HCT116 (cell line): ENCODE data around the gene PSMD12. TPM values are rescaled to one million over a fixed set of nuclear protein-coding genes. Genes with fewer than 3 reads are reported as not detected.

Experiments used
- ATAC-seq: fragments of 200-7000 bp; cut with Tn5 transposase; 2 replicates; pipeline ENCODE4 v1.9.1; 2020; ENCODE audit warnings: mild to moderate bottlenecking, moderate library complexity
- BruUV-seq: library from RNA; stranded (reverse); fragments of 400-500 nt; replicated peaks from 2 replicates; lab custom pipeline; 2021; lab: Mats Ljungman, UMichigan
- CTCF ChIA-PET: fragments of 300-600 bp; sonication (Branson Sonifier 250); formaldehyde crosslinking; loops from one replicate; lab custom pipeline; 2021; ENCODE audit warnings: antibody characterized with exemption; lab: Charles Lee
- POLR2A ChIA-PET: fragments of 300-600, 350-600 bp; sonication (Branson Sonifier 250); formaldehyde crosslinking; loops from one replicate; lab custom pipeline; 2021; ENCODE audit warnings: antibody characterized with exemption; lab: Charles Lee
- RAD21 ChIA-PET, 2 experiments: fragments of 300-600 bp; sonication (Branson Sonifier 250); formaldehyde crosslinking; loops; one replicate each; lab custom pipeline; 2023; ENCODE audit warnings: low total read pairs in 2 of 2; ENCODE audit not compliant: uncharacterized antibody in 2 of 2, unreplicated experiment in 2 of 2, low non-redundant PET in 1 of 2; lab: Charles Lee
- DNase-seq: peaks from one replicate; pipeline ENCODE4 v3.0.0-alpha.2; 2010; ENCODE audit warnings: low read depth, low spot score
- H2AFZ ChIP-seq: fragments of 200-600 bp; shearing (Covaris generic), sonication (generic); 2 replicates; pipeline ENCODE4 v1.6.1; 2017; ENCODE audit warnings: low read depth, mixed run types, mixed read lengths, antibody characterized with exemption, low read length; ENCODE audit not compliant: poor library complexity, severe bottlenecking
- H3K27ac ChIP-seq: 2 replicates; pipeline ENCODE4 v1.5.1; 2012; ENCODE audit warnings: low read depth, low read length
- H3K27me3 ChIP-seq: fragments of 200-600 bp; sonication (generic); 2 replicates; pipeline ENCODE4 v1.6.1; 2016; ENCODE audit warnings: mixed run types, low read length, mixed read lengths; ENCODE audit not compliant: insufficient read depth
- H3K36me3 ChIP-seq, 2 experiments: fragments of 200-500 bp in 1 of 2; fragments of 200-600 bp in 1 of 2; sonication (Bioruptor generic) in 1 of 2; sonication (generic) in 1 of 2; 2 replicates each; pipeline versions ENCODE4 v1.5.1 to v1.6.1; 2014 to 2016; ENCODE audit warnings: low read length in 2 of 2, inconsistent platforms in 1 of 2, mixed read lengths in 1 of 2, mixed run types in 1 of 2; ENCODE audit not compliant: insufficient read depth in 2 of 2, control insufficient read depth in 1 of 2
- H3K4me1 ChIP-seq, 2 experiments: fragments of 200-600 bp in 1 of 2; sonication (generic) in 1 of 2; 2 replicates each; pipeline versions ENCODE4 v1.5.1 to v1.6.1; 2012 to 2017; ENCODE audit warnings: low read length in 2 of 2, inconsistent platforms in 1 of 2, mild to moderate bottlenecking in 1 of 2, mixed read lengths in 1 of 2, mixed run types in 1 of 2, moderate library complexity in 1 of 2; ENCODE audit not compliant: insufficient read depth in 2 of 2, control insufficient read depth in 1 of 2
- H3K4me2 ChIP-seq: fragments of 200-600 bp; sonication (generic); 2 replicates; pipeline ENCODE4 v1.6.1; 2017; ENCODE audit warnings: mixed run types, low read length, mixed read lengths
- H3K4me3 ChIP-seq, 2 experiments: fragments of 200-600 bp in 1 of 2; sonication (generic) in 1 of 2; replicated peaks in 1 of 2; 2 replicates each; pipeline ENCODE4 v1.5.1; 2011 to 2016; ENCODE audit warnings: low read length in 2 of 2, control low read depth in 1 of 2, low read depth in 1 of 2, mild to moderate bottlenecking in 1 of 2, mixed read lengths in 1 of 2, mixed run types in 1 of 2
- H3K79me2 ChIP-seq: fragments of 200-600 bp; sonication (generic); 2 replicates; pipeline ENCODE4 v1.6.1; 2017; ENCODE audit warnings: mild to moderate bottlenecking, mixed run types, low read length, moderate library complexity, mixed read lengths; ENCODE audit not compliant: insufficient read depth
- H3K9ac ChIP-seq: fragments of 200-600 bp; sonication (generic); 2 replicates; pipeline ENCODE4 v1.6.1; 2016; ENCODE audit warnings: low read length, mixed read lengths
- H3K9me2 ChIP-seq: fragments of 200-600 bp; sonication (generic), shearing (Covaris generic); 2 replicates; pipeline ENCODE4 v1.6.1; 2017; ENCODE audit warnings: mixed run types, mild to moderate bottlenecking, moderate library complexity; ENCODE audit not compliant: insufficient read depth
- H3K9me3 ChIP-seq, 2 experiments: fragments of 200-500 bp in 1 of 2; fragments of 200-600 bp in 1 of 2; sonication (Bioruptor generic) in 1 of 2; sonication (generic) in 1 of 2; 2 replicates each; pipeline ENCODE4 v1.6.1; 2014 to 2017; ENCODE audit warnings: low read length in 2 of 2, mixed read lengths in 2 of 2, inconsistent platforms in 1 of 2, low read depth in 1 of 2, mild to moderate bottlenecking in 1 of 2, mixed run types in 1 of 2, moderate library complexity in 1 of 2; ENCODE audit not compliant: control insufficient read depth in 1 of 2, insufficient read depth in 1 of 2
- H4K20me1 ChIP-seq: fragments of 200-600 bp; sonication (generic), shearing (Covaris generic); 2 replicates; pipeline ENCODE4 v1.6.1; 2017; ENCODE audit warnings: mixed run types, mild to moderate bottlenecking, moderate library complexity; ENCODE audit not compliant: insufficient read depth
- ATF3 ChIP-seq: IDR thresholded peaks from 2 replicates; pipeline ENCODE4 v1.6.1; 2012
- CEBPB ChIP-seq: IDR thresholded peaks from 2 replicates; pipeline ENCODE4 v1.6.1; 2012; ENCODE audit warnings: low read depth
- CTCF ChIP-seq, 3 experiments: fragments of 200-600 bp in 1 of 3; sonication (generic) in 1 of 3; IDR thresholded peaks in 2 of 3; conservative IDR thresholded peaks in 1 of 3; 2 replicates each; pipeline ENCODE4 v1.5.1; 2012 to 2017; ENCODE audit warnings: low read depth in 2 of 3, low read length in 2 of 3, antibody characterized with exemption in 1 of 3, borderline replicate concordance in 1 of 3, control low read depth in 1 of 3, mild to moderate bottlenecking in 1 of 3, mixed read lengths in 1 of 3, mixed run types in 1 of 3, moderate library complexity in 1 of 3; ENCODE audit not compliant: insufficient read depth in 1 of 3
- EGR1 ChIP-seq: IDR thresholded peaks from 2 replicates; pipeline ENCODE4 v1.6.1; 2012; ENCODE audit warnings: low read depth
- EZH2phosphoT487 ChIP-seq: fragments of 200-600 bp; IDR thresholded peaks from 2 replicates; pipeline ENCODE4 v1.6.1; 2018; ENCODE audit warnings: antibody characterized with exemption, borderline replicate concordance
- FOSL1 ChIP-seq: IDR thresholded peaks from 2 replicates; pipeline ENCODE4 v1.6.1; 2012; ENCODE audit warnings: low read depth
- JUND ChIP-seq: IDR thresholded peaks from 2 replicates; pipeline ENCODE4 v1.6.1; 2012
- POLR2AphosphoS5 ChIP-seq: IDR thresholded peaks from 2 replicates; pipeline ENCODE4 v1.6.1; 2011; ENCODE audit warnings: mild to moderate bottlenecking, low read depth, low read length, moderate library complexity
- RAD21 ChIP-seq: IDR thresholded peaks from 2 replicates; pipeline ENCODE4 v1.6.1; 2012; ENCODE audit warnings: low read depth, mild to moderate bottlenecking
- REST ChIP-seq: IDR thresholded peaks from 2 replicates; pipeline ENCODE4 v1.6.1; 2012; ENCODE audit warnings: low read depth
- SIN3A ChIP-seq: IDR thresholded peaks from 2 replicates; pipeline ENCODE4 v1.6.1; 2012; ENCODE audit warnings: low read depth
- SP1 ChIP-seq: IDR thresholded peaks from 2 replicates; pipeline ENCODE4 v1.6.1; 2012; ENCODE audit warnings: low read depth
- TCF7L2 ChIP-seq: IDR thresholded peaks from 2 replicates; pipeline ENCODE4 v1.7.0; 2011; ENCODE audit warnings: borderline replicate concordance, inconsistent platforms; ENCODE audit not compliant: insufficient read depth, insufficient read length; ENCODE audit errors: extremely low read depth
- YY1 ChIP-seq: IDR thresholded peaks from 2 replicates; pipeline ENCODE4 v1.6.1; 2011; ENCODE audit warnings: low read length, low read depth, moderate library complexity, mild to moderate bottlenecking; ENCODE audit not compliant: insufficient replicate concordance; ENCODE audit errors: extremely low read depth
- ZFX ChIP-seq: fragments of 450-650 bp; IDR thresholded peaks from 2 replicates; pipeline ENCODE4 v1.6.1; 2017
- ZNF274 ChIP-seq: fragments of 200-500 bp; sonication (Bioruptor generic); IDR thresholded peaks from 2 replicates; pipeline ENCODE4 v1.6.1; 2014; ENCODE audit warnings: mild to moderate bottlenecking, low read depth, low read length, inconsistent platforms
- intact Hi-C: fragments of 100-400 bp; cut with micrococcal nuclease; formaldehyde crosslinking; loops from 2 replicates; pipeline ENCODE4 v1.10.0; 2022
- total RNA-seq: library from RNA; stranded (reverse); gene quantifications from one replicate; pipeline ENCODE4 v1.2.1, GENCODE V29; 2021; ENCODE audit not compliant: unreplicated experiment

PSMD12 gene
- total RNA-seq, 1 experiment from 2014 or later: 115 TPM

- Histone ChIP-seq H2AFZ (no peak overlapping the region), H3K79me2 (peaks cover 32% of the 10 kb centered on the region; the same call in 1 of the 2 replicates), H3K36me3 (no peaks in the 10 kb centered on the region), H3K4me2 (no peak overlapping the region), H3K9me2 (no peaks in the 10 kb centered on the region), H3K4me3 (no peak overlapping the region), H3K27ac (no peak overlapping the region), H3K4me1 (peaks cover 10 to 45% of the 10 kb centered on the region in 2 experiments), H3K27me3 (no peaks in the 10 kb centered on the region), H4K20me1 (no peaks in the 10 kb centered on the region), H3K9ac (no peak overlapping the region), H3K9me3 (peaks cover 0 to 3% of the 10 kb centered on the region in 2 experiments; a peak in 1 of 4 replicates)
- TF ChIP-seq REST: no peak
- TF ChIP-seq SIN3A: no peak
- TF ChIP-seq YY1: no peak
- TF ChIP-seq FOSL1: no peak
- TF ChIP-seq ZFX: no peak
- no peak for TF ChIP-seq TCF7L2
- TF ChIP-seq ZNF274: no peak
- TF ChIP-seq POLR2AphosphoS5: no peak
- TF ChIP-seq JUND: no peak
- no peak for TF ChIP-seq EZH2phosphoT487
- TF ChIP-seq ATF3: no peak
- no peak for TF ChIP-seq SP1
- no peak for TF ChIP-seq RAD21
- TF ChIP-seq CEBPB: no peak
- no peak for TF ChIP-seq EGR1
- TF ChIP-seq CTCF (IDR thresholded peaks at IDR 0.05 in 2 of 3, conservative IDR thresholded peaks at IDR 0.05 in 1 of 3; ENCODE audit: borderline replicate concordance in 1 of 3, insufficient read depth in 1 of 3, low read depth in 2 of 3, low read length in 2 of 3): no peak
- intact Hi-C loops: no loop called here
- ChIA-PET POLR2A (no interaction called here), CTCF (no interaction called here), RAD21 (no interaction called here)
- DNase-seq (no peak), ATAC-seq (no peak)
- BruUV-seq: no TSS peak
Measured at GRCh38 chr17:67413388-67413787, 47.0 kb upstream of the PSMD12 start.
